ENCODE results near the gene MAP1LC3B2.

DNA sequence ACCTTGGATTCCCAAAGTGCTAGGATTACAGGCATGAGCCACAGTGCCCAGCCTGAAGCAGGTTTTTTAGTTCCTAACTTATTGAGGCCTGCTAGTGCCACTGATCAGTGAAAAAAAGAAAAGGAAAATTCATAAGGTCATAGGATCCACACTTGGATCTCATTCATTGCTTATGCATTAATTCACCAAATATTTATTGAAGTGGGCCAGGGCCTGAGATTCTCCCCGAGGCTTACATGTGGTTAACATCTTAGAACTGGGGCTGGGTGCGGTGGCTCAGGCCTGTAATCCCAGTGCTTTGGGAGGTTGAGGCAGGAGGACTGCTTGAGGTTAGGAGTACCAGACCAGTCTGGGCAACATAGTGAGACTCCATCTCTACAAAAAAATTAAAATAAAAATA is 29.5 kb upstream of the MAP1LC3B2 start:
- TF ChIP-seq, protein P1, sequence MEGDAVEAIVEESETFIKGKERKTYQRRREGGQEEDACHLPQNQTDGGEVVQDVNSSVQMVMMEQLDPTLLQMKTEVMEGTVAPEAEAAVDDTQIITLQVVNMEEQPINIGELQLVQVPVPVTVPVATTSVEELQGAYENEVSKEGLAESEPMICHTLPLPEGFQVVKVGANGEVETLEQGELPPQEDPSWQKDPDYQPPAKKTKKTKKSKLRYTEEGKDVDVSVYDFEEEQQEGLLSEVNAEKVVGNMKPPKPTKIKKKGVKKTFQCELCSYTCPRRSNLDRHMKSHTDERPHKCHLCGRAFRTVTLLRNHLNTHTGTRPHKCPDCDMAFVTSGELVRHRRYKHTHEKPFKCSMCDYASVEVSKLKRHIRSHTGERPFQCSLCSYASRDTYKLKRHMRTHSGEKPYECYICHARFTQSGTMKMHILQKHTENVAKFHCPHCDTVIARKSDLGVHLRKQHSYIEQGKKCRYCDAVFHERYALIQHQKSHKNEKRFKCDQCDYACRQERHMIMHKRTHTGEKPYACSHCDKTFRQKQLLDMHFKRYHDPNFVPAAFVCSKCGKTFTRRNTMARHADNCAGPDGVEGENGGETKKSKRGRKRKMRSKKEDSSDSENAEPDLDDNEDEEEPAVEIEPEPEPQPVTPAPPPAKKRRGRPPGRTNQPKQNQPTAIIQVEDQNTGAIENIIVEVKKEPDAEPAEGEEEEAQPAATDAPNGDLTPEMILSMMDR (IDR thresholded peaks at IDR 0.05) = no peak
- TF ChIP-seq POLR2AphosphoS5 (IDR thresholded peaks at IDR 0.05) (no peak), POLR2A (IDR thresholded peaks at IDR 0.05) (no peak)

Data from stomach (tissue), 4 donors.